Subcutaneous adipose tissue (tissue), 4 donors: ENCODE results near the gene SH3TC1. TPM values are rescaled to one million over a fixed set of nuclear protein-coding genes. Genes with fewer than 3 reads are reported as not detected.

Source experiments
- total RNA-seq, 4 donors: library from RNA; depleted of rRNA; stranded (reverse); fragments of >200 nt; gene quantifications; one replicate each; pipeline ENCODE4 v1.1.0, GENCODE V29; 2016
- TF ChIP-seq, protein P1 (sequence below): fragments of 450-650 bp; IDR thresholded peaks from one replicate; pipeline ENCODE4 v1.5.1; 2016; ENCODE audit warnings: low read depth, mild to moderate bottlenecking, control low read depth, antibody characterized with exemption, moderate library complexity

SH3TC1 gene
- total RNA-seq, 4 donors from 2014 or later: 15.3 to 43.3 (median 31.9) TPM

DNA sequence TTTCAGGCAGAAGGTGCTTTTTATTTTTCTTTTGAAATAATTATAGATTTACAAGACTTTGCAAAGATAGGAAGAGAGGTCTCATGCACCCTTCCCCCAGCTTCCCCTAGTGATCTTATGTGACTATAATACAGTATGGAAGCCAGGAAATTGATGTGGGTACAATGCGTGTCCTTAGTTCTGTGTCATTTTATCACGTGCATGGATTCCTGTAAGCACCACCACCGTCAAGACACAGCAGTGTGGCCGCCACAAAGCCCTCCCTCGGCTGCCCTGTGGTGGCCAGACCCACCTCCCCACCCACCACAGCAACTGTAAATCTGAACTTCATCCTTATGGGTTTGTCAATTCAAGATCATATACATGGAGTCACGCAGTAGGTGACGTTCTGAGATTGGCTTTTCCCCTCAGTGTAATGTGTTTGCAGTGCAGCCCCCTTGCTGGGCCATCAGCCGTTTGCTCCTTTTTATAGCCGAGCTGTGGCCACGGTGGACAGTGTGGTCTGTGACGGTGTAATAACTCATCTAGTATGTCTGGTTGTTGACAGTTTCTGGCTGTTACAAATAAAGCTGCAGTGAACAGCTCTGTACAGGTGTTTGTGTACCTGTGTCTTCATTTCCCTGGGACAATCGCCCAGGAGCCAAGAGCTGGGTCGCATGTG, 59.6 kb downstream of the SH3TC1 start:
- TF ChIP-seq, protein P1, sequence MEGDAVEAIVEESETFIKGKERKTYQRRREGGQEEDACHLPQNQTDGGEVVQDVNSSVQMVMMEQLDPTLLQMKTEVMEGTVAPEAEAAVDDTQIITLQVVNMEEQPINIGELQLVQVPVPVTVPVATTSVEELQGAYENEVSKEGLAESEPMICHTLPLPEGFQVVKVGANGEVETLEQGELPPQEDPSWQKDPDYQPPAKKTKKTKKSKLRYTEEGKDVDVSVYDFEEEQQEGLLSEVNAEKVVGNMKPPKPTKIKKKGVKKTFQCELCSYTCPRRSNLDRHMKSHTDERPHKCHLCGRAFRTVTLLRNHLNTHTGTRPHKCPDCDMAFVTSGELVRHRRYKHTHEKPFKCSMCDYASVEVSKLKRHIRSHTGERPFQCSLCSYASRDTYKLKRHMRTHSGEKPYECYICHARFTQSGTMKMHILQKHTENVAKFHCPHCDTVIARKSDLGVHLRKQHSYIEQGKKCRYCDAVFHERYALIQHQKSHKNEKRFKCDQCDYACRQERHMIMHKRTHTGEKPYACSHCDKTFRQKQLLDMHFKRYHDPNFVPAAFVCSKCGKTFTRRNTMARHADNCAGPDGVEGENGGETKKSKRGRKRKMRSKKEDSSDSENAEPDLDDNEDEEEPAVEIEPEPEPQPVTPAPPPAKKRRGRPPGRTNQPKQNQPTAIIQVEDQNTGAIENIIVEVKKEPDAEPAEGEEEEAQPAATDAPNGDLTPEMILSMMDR: no peak

DNA sequence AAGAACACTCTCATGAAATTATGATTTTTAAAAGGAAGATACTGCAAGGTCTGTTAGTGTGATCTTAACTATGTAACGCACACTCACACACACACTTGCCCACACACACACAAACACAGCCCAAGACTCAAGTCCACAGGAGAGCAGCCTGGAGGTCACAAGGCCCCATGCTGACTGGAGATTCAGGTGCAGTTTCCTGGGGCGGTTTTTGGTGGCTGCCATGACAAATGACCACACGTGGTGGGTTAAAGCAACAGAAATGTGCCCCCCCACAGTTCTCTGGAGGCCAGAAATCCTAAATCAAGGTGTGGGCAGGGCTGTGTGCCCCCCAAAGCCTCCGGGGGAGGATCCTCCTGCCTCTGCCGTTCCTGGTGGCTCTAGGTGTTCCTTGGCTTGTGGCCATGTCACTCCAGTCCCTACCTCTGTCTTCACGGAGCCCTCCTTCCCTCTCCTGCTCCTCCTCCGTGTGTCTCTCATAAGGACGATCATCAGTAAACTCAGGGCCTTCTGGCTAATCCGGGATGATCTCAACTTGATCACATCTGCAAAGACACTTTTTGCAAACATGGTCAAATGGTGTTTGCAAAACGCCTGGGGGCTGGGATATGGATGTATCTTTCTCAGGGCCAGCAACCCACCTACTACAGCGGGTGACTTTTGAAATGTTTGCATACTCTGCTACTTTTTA, 60.8 kb downstream of the SH3TC1 start:
- TF ChIP-seq, protein P1: no peak

DNA sequence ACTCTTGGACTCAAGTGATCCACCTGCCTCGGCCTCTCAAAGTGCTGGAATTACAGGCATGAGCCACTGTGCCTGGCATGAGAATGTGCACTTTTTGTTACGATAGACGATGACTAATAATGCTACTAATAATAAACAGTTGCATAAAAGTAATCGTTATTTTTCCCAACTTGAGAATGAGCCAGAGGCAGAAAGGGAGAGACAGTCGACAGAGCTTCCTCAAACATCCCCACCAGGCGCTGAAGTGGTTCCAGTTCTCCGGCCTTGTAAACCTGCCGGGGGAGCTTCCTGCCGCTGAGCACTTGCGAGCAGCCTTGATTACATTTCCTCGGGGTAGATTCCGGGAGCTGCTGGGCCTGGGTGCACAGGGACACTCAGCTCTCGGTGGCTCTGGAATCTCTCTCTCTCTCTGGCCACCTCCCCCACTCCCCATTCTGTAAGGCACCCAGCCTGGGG, 61.6 kb downstream of the SH3TC1 start:
- TF ChIP-seq, protein P1: no peak

DNA sequence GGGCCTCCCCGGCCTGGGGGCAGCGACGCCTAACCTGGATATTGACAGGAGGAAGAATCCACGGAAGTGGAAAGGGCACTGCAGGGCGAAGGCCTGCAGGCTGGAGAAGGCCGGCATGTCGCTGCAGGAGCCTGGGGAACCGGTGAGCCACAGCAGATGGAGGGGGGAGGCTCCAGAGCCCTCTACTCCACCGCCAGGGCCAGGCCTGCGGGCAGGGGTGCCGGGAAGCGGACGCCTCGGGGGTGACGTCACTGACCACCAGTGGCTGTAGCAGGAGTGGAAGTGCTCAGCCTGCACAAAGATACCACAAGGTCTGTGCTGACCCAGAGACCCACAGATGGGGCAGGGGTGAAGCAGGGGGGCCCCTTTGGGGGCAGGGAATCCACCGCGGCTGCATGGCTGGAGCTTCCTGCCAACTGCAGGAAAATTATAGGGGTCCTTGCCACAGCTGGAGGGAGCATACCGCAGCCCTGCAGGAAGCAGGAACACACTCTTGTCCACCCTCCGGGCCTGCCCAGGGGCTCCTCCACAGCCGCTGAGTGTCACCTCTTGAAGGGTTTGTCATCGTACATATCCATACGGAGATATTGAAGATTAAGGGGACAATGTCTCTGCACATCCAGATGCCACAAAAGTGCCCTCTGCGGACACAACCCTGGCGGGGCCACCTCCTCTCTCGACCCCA, 62.9 kb downstream of the SH3TC1 start:
- TF ChIP-seq, protein P1: no peak

DNA sequence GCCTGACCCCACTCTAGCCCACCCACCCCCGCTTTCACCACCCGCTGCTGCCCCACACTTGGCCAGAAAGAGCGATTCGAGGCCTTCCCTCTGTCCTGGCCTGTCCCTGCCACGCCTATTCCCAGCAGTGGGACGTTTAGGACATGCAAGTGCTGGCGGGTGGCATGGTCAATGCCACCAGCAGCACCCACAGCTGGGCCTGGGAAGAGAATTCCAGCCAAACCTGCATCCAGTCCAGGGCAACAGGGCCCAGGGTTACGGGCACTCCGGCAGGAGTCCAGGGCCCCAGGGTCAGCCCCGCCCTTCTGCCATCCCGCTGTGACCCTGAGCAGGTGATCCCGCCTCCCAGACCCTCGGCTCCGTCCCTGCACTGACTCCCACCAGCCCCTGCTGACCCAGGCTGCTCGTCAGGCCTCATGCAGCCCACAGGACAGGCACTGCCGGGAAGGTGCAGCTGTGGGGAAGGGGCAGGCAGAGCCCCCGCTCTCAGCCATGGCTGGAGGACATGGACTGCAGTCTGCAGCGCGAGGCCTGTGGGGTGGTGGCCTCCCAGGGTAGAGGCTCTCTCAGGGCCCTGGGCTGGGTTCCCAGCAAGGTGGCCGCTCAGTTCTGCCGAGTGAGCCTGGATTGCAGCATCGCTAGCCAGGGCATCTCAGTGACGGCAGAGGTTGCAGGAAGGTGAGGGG, 63.7 kb downstream of the SH3TC1 start:
- TF ChIP-seq, protein P1: no peak

DNA sequence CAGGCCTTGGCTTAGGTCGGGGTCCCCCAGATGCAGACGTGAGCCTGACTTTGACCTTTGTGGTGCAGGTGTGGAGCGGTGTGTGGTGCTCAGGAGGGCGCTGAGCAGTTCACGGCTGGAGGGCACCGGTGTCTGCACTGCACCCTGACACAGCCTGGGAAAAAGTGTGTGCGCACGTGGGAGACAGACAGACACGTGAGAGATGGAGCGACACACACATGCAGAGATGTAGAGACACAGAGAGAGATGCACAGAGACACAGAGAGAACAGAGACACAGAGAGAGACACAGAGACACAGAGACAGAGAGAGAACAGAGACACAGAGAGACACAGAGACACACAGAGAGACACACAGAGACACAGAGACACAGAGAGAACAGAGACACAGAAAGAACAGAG, 64.3 kb downstream of the SH3TC1 start:
- TF ChIP-seq, protein P1: no peak
